Activated CD4-positive, alpha-beta T cell treated with anti-CD3 and anti-CD28 coated beads, Interleukin-2, amount 10 ng/mL, durations not matched to agents 7 days and 5 days (primary cell): ENCODE results near the gene CCM2L. TPM values are rescaled to one million over a fixed set of nuclear protein-coding genes. Genes with fewer than 3 reads are reported as not detected.
A peak's percentile ranks its signal among the peaks of the same experiment; 100 is the strongest.
"Not testable (repeated sequence)": the region's sequence is repeated elsewhere in the genome, so short reads cannot be mapped to it uniquely, and the experiment has no call there.

Source experiments
- CTCF ChIA-PET: fragments of 350-600 bp; sonication (Branson Sonifier 250); formaldehyde crosslinking; loops from one replicate; lab custom pipeline; 2021; ENCODE audit warnings: antibody characterized with exemption; lab: Charles Lee
- POLR2A ChIA-PET: fragments of 350-600 bp; sonication (Branson Sonifier 250); formaldehyde crosslinking; loops from one replicate; lab custom pipeline; 2021; ENCODE audit warnings: antibody characterized with exemption; lab: Charles Lee
- DNase-seq: peaks from one replicate; pipeline ENCODE4 v3.0.0-alpha.2; 2020
- H3K27ac Mint-ChIP-seq: one replicate; pipeline ENCODE4 v1.8.0; 2021; ENCODE audit warnings: mild to moderate bottlenecking, moderate library complexity, mixed read lengths
- H3K27me3 Mint-ChIP-seq: one replicate; pipeline ENCODE4 v1.8.0; 2021; ENCODE audit warnings: mixed read lengths
- H3K36me3 Mint-ChIP-seq: one replicate; pipeline ENCODE4 v1.8.0; 2021; ENCODE audit warnings: low read depth, mixed read lengths
- H3K4me1 Mint-ChIP-seq: one replicate; pipeline ENCODE4 v1.8.0; 2021; ENCODE audit warnings: mixed read lengths
- H3K4me3 Mint-ChIP-seq: one replicate; pipeline ENCODE4 v1.8.0; 2021; ENCODE audit warnings: mild to moderate bottlenecking, moderate library complexity, mixed read lengths
- H3K9me3 Mint-ChIP-seq: one replicate; pipeline ENCODE4 v1.8.0; 2021; ENCODE audit warnings: mixed read lengths
- total RNA-seq, 2 experiments: library from RNA; stranded (reverse); gene quantifications; one replicate each; pipeline ENCODE4 v1.2.3, GENCODE V29; 2021

CCM2L gene
- total RNA-seq, 2 experiments from 2014 or later, result not detected

- Mint-ChIP-seq H3K36me3 (peaks cover 4% of the 10 kb centered on the region), H3K27me3 (peaks cover 79% of the 10 kb centered on the region), H3K4me1 (peaks cover 23% of the 10 kb centered on the region), H3K9me3 (no peaks in the 10 kb centered on the region), H3K27ac (no peak overlapping the region), H3K4me3 (peak overlapping the region; percentile 58)
- POLR2A ChIA-PET, result interaction anchor here (0.6 kb wide), 1 partner anchor 29 kb away, joined by 6 read pairs; no protein-coding TSS in a partner anchor
- CTCF ChIA-PET, result interaction anchor here (1.4 to 1.8 kb wide), 2 partner anchors 12 to 68 kb away, joined by 5 to 13 read pairs; partner anchors contain the start of gene PDRG1
- no peak for DNase-seq
These were observed 9.6 kb downstream of the CCM2L start for GRCh38 chr20:32019563-32020463.

- H3K4me3 Mint-ChIP-seq, result no peak overlapping the region
- H3K36me3 Mint-ChIP-seq, result peaks cover 4% of the 10 kb centered on the region
- peaks cover 73% of the 10 kb centered on the region for H3K27me3 Mint-ChIP-seq
- ChIA-PET POLR2A (no interaction called here), CTCF (no interaction called here)
- no peak overlapping the region for H3K27ac Mint-ChIP-seq
- no peaks in the 10 kb centered on the region for H3K9me3 Mint-ChIP-seq
- peaks cover 23% of the 10 kb centered on the region for H3K4me1 Mint-ChIP-seq
- DNase-seq, result no peak
These were observed 10.9 kb downstream of the CCM2L start for GRCh38 chr20:32021091-32021490.

- DNase-seq, result no peak
- Mint-ChIP-seq H3K36me3 (peaks cover 3% of the 10 kb centered on the region), H3K9me3 (no peaks in the 10 kb centered on the region), H3K27ac (no peak overlapping the region), H3K4me1 (peaks cover 9% of the 10 kb centered on the region), H3K4me3 (no peak overlapping the region), H3K27me3 (peaks cover 51% of the 10 kb centered on the region)
- CTCF ChIA-PET, result interaction anchor here (0.6 kb wide), 1 partner anchor 374 kb away, joined by 3 read pairs; no protein-coding TSS in a partner anchor
- POLR2A ChIA-PET, result no interaction called here
These were observed 14.6 kb downstream of the CCM2L start for GRCh38 chr20:32024683-32025295.

GRCh38 chr20:32027643-32028042, 17.4 kb downstream of the CCM2L start:
- H3K4me3 Mint-ChIP-seq, result no peak overlapping the region
- ChIA-PET CTCF (no interaction called here), POLR2A (no interaction called here)
- no peak for DNase-seq
- H3K4me1 Mint-ChIP-seq, result no peaks in the 10 kb centered on the region
- no peaks in the 10 kb centered on the region for H3K9me3 Mint-ChIP-seq
- H3K36me3 Mint-ChIP-seq, result no peaks in the 10 kb centered on the region
- H3K27me3 Mint-ChIP-seq, result peaks cover 35% of the 10 kb centered on the region
- no peak overlapping the region for H3K27ac Mint-ChIP-seq

- no peaks in the 10 kb centered on the region for H3K36me3 Mint-ChIP-seq
- H3K27ac Mint-ChIP-seq, result no peak overlapping the region
- no peaks in the 10 kb centered on the region for H3K4me1 Mint-ChIP-seq
- H3K9me3 Mint-ChIP-seq, result no peaks in the 10 kb centered on the region
- ChIA-PET POLR2A (no interaction called here), CTCF (interaction anchor here (0.8 to 2.0 kb wide), 3 partner anchors 11 to 176 kb away, joined by 3 to 6 read pairs (median 4); no protein-coding TSS in a partner anchor)
- peaks cover 32% of the 10 kb centered on the region for H3K27me3 Mint-ChIP-seq
- no peak overlapping the region for H3K4me3 Mint-ChIP-seq
- DNase-seq, result no peak
These were observed 18.6 kb downstream of the CCM2L start for GRCh38 chr20:32028647-32029372.

- no peak overlapping the region for H3K4me3 Mint-ChIP-seq
- CTCF ChIA-PET, result interaction anchor here (0.8 to 3.0 kb wide), 6 partner anchors 12 to 206 kb away, joined by 3 to 8 read pairs (median 5); partner anchors contain the start of gene PDRG1
- H3K4me1 Mint-ChIP-seq, result no peaks in the 10 kb centered on the region
- DNase-seq, result no peak
- H3K9me3 Mint-ChIP-seq, result no peaks in the 10 kb centered on the region
- no peak overlapping the region for H3K27ac Mint-ChIP-seq
- H3K36me3 Mint-ChIP-seq, result no peaks in the 10 kb centered on the region
- H3K27me3 Mint-ChIP-seq, result peaks cover 29% of the 10 kb centered on the region
- POLR2A ChIA-PET, result no interaction called here
These were observed 19.3 kb downstream of the CCM2L start for GRCh38 chr20:32029561-32029960.

- Mint-ChIP-seq H3K4me3 (no peak overlapping the region), H3K4me1 (no peaks in the 10 kb centered on the region), H3K36me3 (no peaks in the 10 kb centered on the region), H3K27me3 (peaks cover 30% of the 10 kb centered on the region), H3K9me3 (no peaks in the 10 kb centered on the region), H3K27ac (no peak overlapping the region)
- peak; percentile 60 for DNase-seq
- ChIA-PET CTCF (interaction anchor here (0.5 to 3.0 kb wide), 22 partner anchors 11 to 258 kb away, joined by 3 to 13 read pairs (median 3); partner anchors contain the start of gene PDRG1), POLR2A (no interaction called here)
These were observed 21.0 kb downstream of the CCM2L start for GRCh38 chr20:32031007-32031958.

- no peaks in the 10 kb centered on the region for H3K4me1 Mint-ChIP-seq
- peaks cover 37% of the 10 kb centered on the region for H3K27me3 Mint-ChIP-seq
- H3K4me3 Mint-ChIP-seq, result no peak overlapping the region
- ChIA-PET CTCF (no interaction called here), POLR2A (no interaction called here)
- no peaks in the 10 kb centered on the region for H3K9me3 Mint-ChIP-seq
- H3K36me3 Mint-ChIP-seq, result no peaks in the 10 kb centered on the region
- DNase-seq, result no peak
- no peak overlapping the region for H3K27ac Mint-ChIP-seq
These were observed 23.1 kb downstream of the CCM2L start for GRCh38 chr20:32033316-32033715.

- H3K27ac Mint-ChIP-seq, H3K9me3 Mint-ChIP-seq, POLR2A ChIA-PET, H3K36me3 Mint-ChIP-seq, DNase-seq, H3K4me3 Mint-ChIP-seq, H3K4me1 Mint-ChIP-seq, CTCF ChIA-PET: not testable (repeated sequence)
- H3K27me3 Mint-ChIP-seq, result peaks cover 39% of the 10 kb centered on the region
These were observed 23.5 kb downstream of the CCM2L start for GRCh38 chr20:32033721-32034120.

GRCh38 chr20:32034581-32035425, 24.6 kb downstream of the CCM2L start:
- no peaks in the 10 kb centered on the region for H3K4me1 Mint-ChIP-seq
- DNase-seq, result no peak
- ChIA-PET CTCF (interaction anchor here (1.5 kb wide), 1 partner anchor 45 kb away, joined by 5 read pairs; no protein-coding TSS in a partner anchor), POLR2A (no interaction called here)
- H3K9me3 Mint-ChIP-seq, result no peaks in the 10 kb centered on the region
- H3K36me3 Mint-ChIP-seq, result no peaks in the 10 kb centered on the region
- H3K27ac Mint-ChIP-seq, result no peak overlapping the region
- no peak overlapping the region for H3K4me3 Mint-ChIP-seq
- peaks cover 43% of the 10 kb centered on the region for H3K27me3 Mint-ChIP-seq

GRCh38 chr20:32035426-32035779, 25.2 kb downstream of the CCM2L start:
- ChIA-PET POLR2A (no interaction called here), CTCF (interaction anchor here (1.5 kb wide), 1 partner anchor 45 kb away, joined by 5 read pairs; no protein-coding TSS in a partner anchor)
- Mint-ChIP-seq H3K27me3 (peaks cover 44% of the 10 kb centered on the region), H3K4me3 (no peak overlapping the region), H3K27ac (no peak overlapping the region), H3K9me3 (no peaks in the 10 kb centered on the region), H3K36me3 (no peaks in the 10 kb centered on the region), H3K4me1 (no peaks in the 10 kb centered on the region)
- DNase-seq, result no peak
